Measurements from ENCODE around the gene CTRL.
A peak's percentile ranks its signal among the peaks of the same experiment; 100 is the strongest.

The CTRL gene

GRCh38 chr16:67885545-67885944, 46.1 kb downstream of the CTRL start:
- peaks cover 2% of the 10 kb centered on the region for H3K9me3 ChIP-seq (ENCODE audit: insufficient read depth, low read depth, low read length)
- H2AK5ac ChIP-seq (ENCODE audit: low read length), result no peak overlapping the region
- H3K14ac ChIP-seq (ENCODE audit: low read length), result no peak overlapping the region
- peaks cover 20 to 25% of the 10 kb centered on the region in 2 experiments for H3K4me1 ChIP-seq (ENCODE audit: control insufficient read depth in 1 of 2, insufficient read depth in 2 of 2, low read length in 2 of 2)
- H3K79me1 ChIP-seq (ENCODE audit: low read length), result peaks cover 2% of the 10 kb centered on the region
- H2BK12ac ChIP-seq (ENCODE audit: low read length), result no peak overlapping the region
- no peak overlapping the region for H3K18ac ChIP-seq (ENCODE audit: low read length)
- H2AFZ ChIP-seq (ENCODE audit: insufficient read depth, low read length, poor library complexity), result no peak overlapping the region
- H3K27ac ChIP-seq (ENCODE audit: low read depth, low read length), result no peak overlapping the region
- DNase-seq, result no peak
- H2BK120ac ChIP-seq (ENCODE audit: insufficient read depth, low read length, poor library complexity), result no peak overlapping the region
- no peaks in the 10 kb centered on the region for H3K79me2 ChIP-seq (ENCODE audit: control insufficient read depth, insufficient read depth, low read length, poor library complexity)
- peaks cover 38 to 39% of the 10 kb centered on the region in 2 experiments for H3K36me3 ChIP-seq (ENCODE audit: control insufficient read depth in 1 of 2, insufficient read depth in 2 of 2, low read length in 2 of 2)
- WGBS (ENCODE audit: extremely low coverage, insufficient coverage, insufficient read length), result no CpG with 5 or more reads among the region's 12 CpGs
- H3K9ac ChIP-seq (ENCODE audit: low read length), result no peak overlapping the region
- no peak overlapping the region for H4K8ac ChIP-seq (ENCODE audit: low read depth, low read length)
- H3K23ac ChIP-seq (ENCODE audit: low read length), result no peak overlapping the region
- H4K12ac ChIP-seq (ENCODE audit: low read depth, low read length), result no peak overlapping the region
- no peaks in the 10 kb centered on the region for H3K27me3 ChIP-seq (ENCODE audit: insufficient read depth, low read length)
- H3K4me2 ChIP-seq (ENCODE audit: low read length), result no peak overlapping the region
- H4K91ac ChIP-seq (ENCODE audit: low read depth, low read length), result no peak overlapping the region
- no peak overlapping the region for H3K4me3 ChIP-seq (ENCODE audit: low read depth, low read length)
- H3K4ac ChIP-seq (ENCODE audit: low read depth, low read length), result no peak overlapping the region
- no peak overlapping the region for H2BK5ac ChIP-seq (ENCODE audit: low read depth, low read length, poor library complexity)

GRCh38 chr16:67884684-67885083, 47.0 kb downstream of the CTRL start, which contains the start of gene NRN1L:
TSS of gene NRN1L (plus strand) at chr16:67884885. CDS start at chr16:67884904, 19 bp downstream.
- no peak within 1 kb of the TSS for H2BK12ac ChIP-seq (ENCODE audit: low read length)
- peaks cover 2% of the 10 kb centered on the region for H3K79me1 ChIP-seq (ENCODE audit: low read length)
- no peaks in the 10 kb centered on the region for H3K79me2 ChIP-seq (ENCODE audit: control insufficient read depth, insufficient read depth, low read length, poor library complexity)
- no peak within 1 kb of the TSS for H3K27ac ChIP-seq (ENCODE audit: low read depth, low read length)
- peaks cover 3% of the 10 kb centered on the region for H3K9me3 ChIP-seq (ENCODE audit: insufficient read depth, low read depth, low read length)
- H4K91ac ChIP-seq (ENCODE audit: low read depth, low read length), result no peak within 1 kb of the TSS
- H4K8ac ChIP-seq (ENCODE audit: low read depth, low read length), result no peak within 1 kb of the TSS
- H3K9ac ChIP-seq (ENCODE audit: low read length), result no peak within 1 kb of the TSS
- H3K4me2 ChIP-seq (ENCODE audit: low read length), result no peak within 1 kb of the TSS
- H3K18ac ChIP-seq (ENCODE audit: low read length), result no peak within 1 kb of the TSS
- no peak within 1 kb of the TSS for H2AK5ac ChIP-seq (ENCODE audit: low read length)
- H3K23ac ChIP-seq (ENCODE audit: low read length), result no peak within 1 kb of the TSS
- no peak within 1 kb of the TSS for H3K14ac ChIP-seq (ENCODE audit: low read length)
- peaks cover 20 to 25% of the 10 kb centered on the region in 2 experiments for H3K4me1 ChIP-seq (ENCODE audit: control insufficient read depth in 1 of 2, insufficient read depth in 2 of 2, low read length in 2 of 2)
- H3K27me3 ChIP-seq (ENCODE audit: insufficient read depth, low read length), result no peaks in the 10 kb centered on the region
- peaks cover 47 to 48% of the 10 kb centered on the region in 2 experiments for H3K36me3 ChIP-seq (ENCODE audit: control insufficient read depth in 1 of 2, insufficient read depth in 2 of 2, low read length in 2 of 2)
- DNase-seq, result peak; percentile 46 to 63
- no peak within 1 kb of the TSS for H3K4ac ChIP-seq (ENCODE audit: low read depth, low read length)
- H2BK5ac ChIP-seq (ENCODE audit: low read depth, low read length, poor library complexity), result no peak within 1 kb of the TSS
- H4K12ac ChIP-seq (ENCODE audit: low read depth, low read length), result no peak within 1 kb of the TSS
- no peak within 1 kb of the TSS for H2AFZ ChIP-seq (ENCODE audit: insufficient read depth, low read length, poor library complexity)
- no CpG with 5 or more reads among the region's 22 CpGs for WGBS (ENCODE audit: extremely low coverage, insufficient coverage, insufficient read length)
- no peak within 1 kb of the TSS for H3K4me3 ChIP-seq (ENCODE audit: low read depth, low read length)
- H2BK120ac ChIP-seq (ENCODE audit: insufficient read depth, low read length, poor library complexity), result no peak within 1 kb of the TSS

- H2BK12ac ChIP-seq (ENCODE audit: low read length), result no peak overlapping the region
- H3K23ac ChIP-seq (ENCODE audit: low read length), result no peak overlapping the region
- no peak overlapping the region for H4K12ac ChIP-seq (ENCODE audit: low read depth, low read length)
- no peak overlapping the region for H4K91ac ChIP-seq (ENCODE audit: low read depth, low read length)
- no peak overlapping the region for H3K18ac ChIP-seq (ENCODE audit: low read length)
- H3K4me1 ChIP-seq (ENCODE audit: control insufficient read depth in 1 of 2, insufficient read depth in 2 of 2, low read length in 2 of 2), result peaks cover 20 to 25% of the 10 kb centered on the region in 2 experiments
- no peak overlapping the region for H4K8ac ChIP-seq (ENCODE audit: low read depth, low read length)
- peaks cover 55 to 56% of the 10 kb centered on the region in 2 experiments for H3K36me3 ChIP-seq (ENCODE audit: control insufficient read depth in 1 of 2, insufficient read depth in 2 of 2, low read length in 2 of 2)
- no peak overlapping the region for H3K14ac ChIP-seq (ENCODE audit: low read length)
- no peak overlapping the region for H2AFZ ChIP-seq (ENCODE audit: insufficient read depth, low read length, poor library complexity)
- H3K27ac ChIP-seq (ENCODE audit: low read depth, low read length), result no peak overlapping the region
- no peak overlapping the region for H2BK120ac ChIP-seq (ENCODE audit: insufficient read depth, low read length, poor library complexity)
- no peak overlapping the region for H3K4ac ChIP-seq (ENCODE audit: low read depth, low read length)
- H2BK5ac ChIP-seq (ENCODE audit: low read depth, low read length, poor library complexity), result no peak overlapping the region
- H3K9ac ChIP-seq (ENCODE audit: low read length), result no peak overlapping the region
- no peak overlapping the region for H3K4me3 ChIP-seq (ENCODE audit: low read depth, low read length)
- H3K79me2 ChIP-seq (ENCODE audit: control insufficient read depth, insufficient read depth, low read length, poor library complexity), result no peaks in the 10 kb centered on the region
- no peak overlapping the region for H2AK5ac ChIP-seq (ENCODE audit: low read length)
- H3K9me3 ChIP-seq (ENCODE audit: insufficient read depth, low read depth, low read length), result peaks cover 4% of the 10 kb centered on the region
- no peak overlapping the region for H3K4me2 ChIP-seq (ENCODE audit: low read length)
- H3K27me3 ChIP-seq (ENCODE audit: insufficient read depth, low read length), result no peaks in the 10 kb centered on the region
- DNase-seq, result peak; percentile 32 to 62
- no CpG with 5 or more reads among the region's 11 CpGs for WGBS (ENCODE audit: extremely low coverage, insufficient coverage, insufficient read length)
- H3K79me1 ChIP-seq (ENCODE audit: low read length), result peaks cover 2% of the 10 kb centered on the region
These were observed 47.8 kb downstream of the CTRL start for GRCh38 chr16:67883872-67884261.

- DNase-seq, result peak; percentile 56 to 61
- no peak overlapping the region for H2AFZ ChIP-seq (ENCODE audit: insufficient read depth, low read length, poor library complexity)
- H4K12ac ChIP-seq (ENCODE audit: low read depth, low read length), result peak overlapping the region; percentile 43
- H3K9me3 ChIP-seq (ENCODE audit: insufficient read depth, low read depth, low read length), result peaks cover 4% of the 10 kb centered on the region
- H3K23ac ChIP-seq (ENCODE audit: low read length), result no peak overlapping the region
- peaks cover 60 to 62% of the 10 kb centered on the region in 2 experiments for H3K36me3 ChIP-seq (ENCODE audit: control insufficient read depth in 1 of 2, insufficient read depth in 2 of 2, low read length in 2 of 2)
- H3K79me2 ChIP-seq (ENCODE audit: control insufficient read depth, insufficient read depth, low read length, poor library complexity), result no peaks in the 10 kb centered on the region
- no peak overlapping the region for H4K91ac ChIP-seq (ENCODE audit: low read depth, low read length)
- H2BK120ac ChIP-seq (ENCODE audit: insufficient read depth, low read length, poor library complexity), result peak overlapping the region; percentile 18
- H3K4me1 ChIP-seq (ENCODE audit: control insufficient read depth in 1 of 2, insufficient read depth in 2 of 2, low read length in 2 of 2), result peaks cover 20 to 25% of the 10 kb centered on the region in 2 experiments
- H2BK12ac ChIP-seq (ENCODE audit: low read length), result peak overlapping the region; percentile 27
- no peak overlapping the region for H3K4ac ChIP-seq (ENCODE audit: low read depth, low read length)
- H3K4me2 ChIP-seq (ENCODE audit: low read length), result peak overlapping the region; percentile 7
- no peak overlapping the region for H3K9ac ChIP-seq (ENCODE audit: low read length)
- H3K4me3 ChIP-seq (ENCODE audit: low read depth, low read length), result no peak overlapping the region
- peaks cover 2% of the 10 kb centered on the region for H3K79me1 ChIP-seq (ENCODE audit: low read length)
- H3K27me3 ChIP-seq (ENCODE audit: insufficient read depth, low read length), result no peaks in the 10 kb centered on the region
- H3K18ac ChIP-seq (ENCODE audit: low read length), result peak overlapping the region; percentile 21
- H3K27ac ChIP-seq (ENCODE audit: low read depth, low read length), result peak overlapping the region; percentile 37
- H2BK5ac ChIP-seq (ENCODE audit: low read depth, low read length, poor library complexity), result peak overlapping the region; percentile 7
- no CpG with 5 or more reads among the region's 6 CpGs for WGBS (ENCODE audit: extremely low coverage, insufficient coverage, insufficient read length)
- peak overlapping the region; percentile 54 for H3K14ac ChIP-seq (ENCODE audit: low read length)
- peak overlapping the region; percentile 19 for H4K8ac ChIP-seq (ENCODE audit: low read depth, low read length)
- H2AK5ac ChIP-seq (ENCODE audit: low read length), result no peak overlapping the region
These were observed 48.4 kb downstream of the CTRL start for GRCh38 chr16:67883146-67883871.

Data from trophoblast cell (in vitro differentiated cells and primary cell).